GM18873 (cell line): Measurements from ENCODE around the gene PMEL.
"Not testable (repeated sequence)": the region's sequence is repeated elsewhere in the genome, so short reads cannot be mapped to it uniquely, and the experiment has no call there.

Experiments used
- ATAC-seq: cut with Tn5 transposase; IDR thresholded peaks from one replicate; pipeline ENCODE4 v1.9.1; 2021; ENCODE audit warnings: mild to moderate bottlenecking, moderate library complexity, moderate number of reproducible peaks; ENCODE audit not compliant: unreplicated experiment, low FRiP score

Gene PMEL

GRCh38 chr12:55984861-55985260, 19.0 kb upstream of the PMEL start:
- ATAC-seq = no peak

DNA sequence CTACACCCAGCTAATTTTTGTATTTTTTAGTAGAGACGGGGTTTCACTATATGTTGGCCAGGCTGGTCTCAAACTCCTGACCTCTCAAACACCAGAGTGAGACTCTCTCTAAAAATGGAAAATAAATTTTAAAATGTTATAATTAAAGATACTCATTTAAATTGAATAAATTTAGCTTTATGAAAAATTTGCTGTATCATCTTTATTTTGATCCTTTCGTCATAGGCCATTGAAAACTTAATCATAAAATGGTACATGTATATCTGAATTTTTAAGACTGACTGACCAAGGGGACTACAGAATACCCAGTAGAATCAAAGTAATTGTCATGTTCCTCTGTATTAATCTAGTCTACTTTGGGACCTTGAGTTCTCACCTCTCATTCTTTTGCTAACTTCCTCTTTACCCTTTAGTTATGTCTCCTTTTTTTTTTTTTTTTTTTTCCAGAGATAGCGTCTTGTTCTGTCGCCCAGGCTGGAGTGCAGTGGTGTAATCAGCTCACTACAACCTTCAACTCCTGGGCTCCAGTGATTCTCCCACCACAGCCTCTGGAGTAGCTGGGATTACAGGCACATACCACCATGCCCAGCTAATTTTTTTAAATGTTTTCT, 17.5 kb upstream of the PMEL start:
- ATAC-seq = no peak

DNA sequence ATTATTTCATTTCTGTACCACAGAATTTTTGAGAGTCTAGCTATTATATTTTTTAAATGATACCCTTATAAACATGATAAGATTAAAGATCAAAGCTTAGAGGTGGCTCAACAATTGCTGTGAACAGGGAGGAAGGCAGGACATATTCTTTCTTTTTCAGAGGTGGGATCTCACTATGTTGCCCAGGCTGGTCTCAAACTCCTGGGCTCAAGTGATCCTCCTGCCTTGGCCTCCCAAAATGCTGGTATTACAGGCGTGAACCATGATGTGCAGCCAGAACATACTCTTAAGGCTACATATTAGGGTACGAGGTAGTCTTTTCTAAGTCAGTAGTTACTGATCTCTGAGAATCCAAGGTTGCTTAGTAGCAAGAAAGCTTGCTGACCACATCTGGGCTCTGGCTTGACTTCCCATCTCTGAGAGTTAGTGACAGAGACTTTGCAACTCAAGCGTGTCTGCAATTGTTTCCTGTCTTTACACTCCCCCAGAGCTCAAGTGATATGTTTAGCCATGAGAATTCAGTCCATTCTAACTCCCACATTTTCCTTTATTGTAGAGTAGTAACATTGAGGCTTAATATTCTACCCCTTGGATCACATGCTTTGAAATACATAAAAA, 16.6 kb upstream of the PMEL start:
- ATAC-seq = peak; percentile 53

DNA sequence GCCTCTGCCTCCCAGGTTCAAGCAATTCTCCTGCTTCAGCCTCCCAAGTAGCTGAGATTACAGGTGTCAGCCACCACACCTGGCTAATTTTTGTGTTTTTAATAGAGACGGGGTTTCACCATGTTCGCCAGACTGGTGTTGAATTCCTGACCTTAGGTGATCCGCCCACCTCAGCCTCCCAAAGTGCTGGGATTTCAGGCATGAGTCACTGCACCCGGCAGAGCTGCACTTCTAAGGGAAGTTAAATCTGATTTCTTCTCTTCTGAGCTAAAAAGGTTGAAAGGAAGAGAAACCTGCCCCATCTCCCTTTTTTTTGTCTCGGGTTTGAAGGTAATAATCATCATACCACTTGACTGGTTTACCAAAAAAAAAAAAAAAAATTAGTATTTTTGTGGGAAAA, 16.0 kb upstream of the PMEL start:
- not testable (repeated sequence) for ATAC-seq

DNA sequence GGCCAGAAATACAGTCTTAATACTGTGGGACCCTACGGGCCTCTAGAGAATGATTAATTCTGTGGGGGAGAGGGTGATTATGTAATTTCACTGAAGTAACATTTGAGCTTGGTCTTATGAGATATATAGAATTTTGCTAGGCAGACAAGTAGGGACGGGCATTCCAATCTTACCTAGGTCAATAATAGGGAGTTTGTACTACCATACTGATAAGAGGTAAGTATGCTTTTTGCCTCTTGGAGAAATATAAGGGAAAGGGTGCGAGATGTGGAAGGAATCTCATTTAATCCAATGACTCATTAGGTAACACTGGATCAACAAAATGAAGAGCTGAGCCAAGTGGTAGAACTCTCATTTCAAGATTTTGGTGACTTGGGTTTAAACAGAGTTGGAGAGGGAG, 13.2 kb upstream of the PMEL start:
- no peak for ATAC-seq

DNA sequence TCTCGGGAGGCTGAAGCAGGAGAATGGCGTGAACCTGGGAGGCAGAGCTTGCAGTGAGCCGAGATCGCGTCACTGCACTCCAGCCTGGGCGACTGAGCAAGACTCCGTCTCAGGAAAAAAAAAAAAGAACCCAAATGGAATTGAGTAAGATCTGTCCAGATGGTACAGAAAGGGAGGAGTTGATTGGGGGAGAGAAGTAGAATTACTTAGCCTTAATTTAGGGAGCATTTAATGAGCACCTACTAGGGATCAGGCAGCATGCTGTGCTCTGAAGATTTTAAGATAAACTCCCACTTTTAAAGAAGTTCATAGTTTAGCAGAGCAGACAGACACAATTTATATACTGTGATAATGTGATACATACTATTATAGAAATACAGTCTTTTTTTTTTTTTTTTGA, 12.6 kb upstream of the PMEL start:
- no peak for ATAC-seq

GRCh38 chr12:55974308-55974730, 8.5 kb upstream of the PMEL start:
- peak; percentile 0 for ATAC-seq

GRCh38 chr12:55973599-55974307, 7.9 kb upstream of the PMEL start, which contains the start of gene RAB5B:
TSS of gene RAB5B (plus strand) at chr12:55974078. CDS start at chr12:55986961, 12,883 bp downstream.
- peak; percentile 93 for ATAC-seq

DNA sequence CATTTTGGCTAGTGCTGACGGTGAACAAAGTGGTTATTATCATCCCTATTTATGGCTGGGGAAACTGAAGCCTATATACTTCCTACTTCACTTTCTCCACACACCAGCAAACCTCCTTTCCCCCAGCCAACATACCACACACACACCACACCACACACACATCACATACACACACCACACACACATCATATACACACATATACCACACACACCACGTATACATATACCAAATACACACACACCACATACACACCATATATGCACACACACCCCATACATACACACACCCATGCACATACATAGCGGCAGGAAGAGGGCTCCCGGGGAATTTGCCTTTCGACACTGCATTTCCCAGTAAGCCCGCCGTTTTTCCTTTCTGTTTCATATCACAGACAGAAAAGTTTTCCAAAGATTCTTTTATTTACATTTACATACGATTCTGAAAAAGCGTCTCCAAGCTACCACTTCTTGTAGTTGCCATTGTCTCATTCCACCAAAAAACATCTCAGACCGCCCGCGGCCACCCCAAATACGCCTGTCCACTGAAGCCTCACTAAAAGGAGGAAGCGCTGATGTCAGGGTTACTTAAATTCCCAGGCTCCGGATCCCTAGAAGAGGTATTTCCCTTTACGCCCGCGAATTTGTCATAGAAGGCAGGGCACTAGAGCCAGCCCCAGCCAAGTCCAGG, 7.2 kb upstream of the PMEL start:
- ATAC-seq = no peak

- ATAC-seq = no peak
Observed at GRCh38 chr12:55972456-55972855, 6.6 kb upstream of the PMEL start.

DNA sequence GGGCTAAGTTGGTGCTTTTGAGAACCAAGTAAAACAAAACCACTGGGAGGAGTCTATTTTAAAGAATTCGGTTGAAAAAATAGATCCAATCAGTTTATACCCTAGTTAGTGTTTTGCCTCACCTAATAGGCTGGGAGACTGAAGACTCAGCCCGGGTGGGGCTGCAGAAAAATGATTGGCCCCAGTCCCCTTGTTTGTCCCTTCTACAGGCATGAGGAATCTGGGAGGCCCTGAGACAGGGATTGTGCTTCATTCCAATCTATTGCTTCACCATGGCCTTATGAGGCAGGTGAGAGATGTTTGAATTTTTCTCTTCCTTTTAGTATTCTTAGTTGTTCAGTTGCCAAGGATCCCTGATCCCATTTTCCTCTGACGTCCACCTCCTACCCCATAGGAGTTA, 6.2 kb upstream of the PMEL start:
- no peak for ATAC-seq

GRCh38 chr12:55970775-55971174, 4.9 kb upstream of the PMEL start:
- no peak for ATAC-seq

DNA sequence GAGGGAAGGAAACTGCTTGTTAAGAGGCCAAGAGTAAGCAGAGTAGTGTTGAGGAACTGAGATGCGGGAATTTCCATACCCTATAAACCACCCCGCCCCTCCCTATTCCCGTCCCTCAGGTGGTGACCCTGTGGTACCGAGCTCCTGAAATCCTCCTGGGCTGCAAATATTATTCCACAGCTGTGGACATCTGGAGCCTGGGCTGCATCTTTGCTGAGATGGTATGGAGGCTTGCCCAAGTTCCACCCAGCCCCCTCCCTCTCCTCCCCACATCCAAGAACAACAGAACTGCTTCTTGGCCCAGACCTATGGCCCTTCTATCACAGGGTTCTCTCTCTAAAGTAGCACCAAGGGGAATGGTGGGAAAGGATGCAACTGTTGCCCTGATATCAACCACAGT, 3.5 kb upstream of the PMEL start:
- no peak for ATAC-seq

DNA sequence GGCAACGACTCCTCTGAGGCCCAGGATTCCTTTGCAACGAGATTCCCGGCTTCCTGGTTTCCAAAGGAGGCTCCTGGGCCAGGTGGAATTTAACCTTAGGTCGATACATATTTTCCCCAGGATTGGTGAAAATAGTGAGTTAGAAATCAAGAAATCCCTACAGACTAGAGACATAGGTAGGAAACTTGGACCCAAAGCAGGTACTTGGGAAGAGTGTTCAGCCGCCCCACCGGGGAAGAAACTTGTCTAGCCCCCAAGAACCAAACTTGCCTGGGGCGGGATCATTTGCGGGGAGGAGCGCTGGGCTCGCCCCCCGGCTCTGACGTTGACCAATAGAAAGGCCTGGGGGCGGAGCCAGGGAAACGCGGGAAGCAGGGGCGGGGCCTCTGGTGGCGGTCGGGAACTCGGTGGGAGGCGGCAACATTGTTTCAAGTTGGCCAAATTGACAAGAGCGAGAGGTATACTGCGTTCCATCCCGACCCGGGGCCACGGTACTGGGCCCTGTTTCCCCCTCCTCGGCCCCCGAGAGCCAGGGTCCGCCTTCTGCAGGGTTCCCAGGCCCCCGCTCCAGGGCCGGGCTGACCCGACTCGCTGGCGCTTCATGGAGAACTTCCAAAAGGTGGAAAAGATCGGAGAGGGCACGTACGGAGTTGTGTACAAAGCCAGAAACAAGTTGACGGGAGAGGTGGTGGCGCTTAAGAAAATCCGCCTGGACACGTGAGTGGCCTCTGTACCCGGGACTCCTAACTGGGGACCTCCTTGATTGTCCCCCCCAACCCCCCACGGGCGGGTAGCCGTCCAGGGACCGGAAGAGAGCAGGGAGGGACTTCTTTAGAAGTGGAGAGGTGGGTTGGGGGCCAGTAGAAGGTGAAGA, 803 bp upstream of the PMEL start, which contains the start of gene CDK2:
Gene CDK2 (plus strand): TSS at position 423 of the 874 bp plus-strand sequence. CDS start 179 bp downstream, at position 602.
- ATAC-seq = peak; percentile 83

- ATAC-seq = no peak
Observed at GRCh38 chr12:55965240-55965639, 602 bp downstream of the PMEL start.

GRCh38 chr12:55963760-55964159, 2.1 kb downstream of the PMEL start:
- no peak for ATAC-seq

DNA sequence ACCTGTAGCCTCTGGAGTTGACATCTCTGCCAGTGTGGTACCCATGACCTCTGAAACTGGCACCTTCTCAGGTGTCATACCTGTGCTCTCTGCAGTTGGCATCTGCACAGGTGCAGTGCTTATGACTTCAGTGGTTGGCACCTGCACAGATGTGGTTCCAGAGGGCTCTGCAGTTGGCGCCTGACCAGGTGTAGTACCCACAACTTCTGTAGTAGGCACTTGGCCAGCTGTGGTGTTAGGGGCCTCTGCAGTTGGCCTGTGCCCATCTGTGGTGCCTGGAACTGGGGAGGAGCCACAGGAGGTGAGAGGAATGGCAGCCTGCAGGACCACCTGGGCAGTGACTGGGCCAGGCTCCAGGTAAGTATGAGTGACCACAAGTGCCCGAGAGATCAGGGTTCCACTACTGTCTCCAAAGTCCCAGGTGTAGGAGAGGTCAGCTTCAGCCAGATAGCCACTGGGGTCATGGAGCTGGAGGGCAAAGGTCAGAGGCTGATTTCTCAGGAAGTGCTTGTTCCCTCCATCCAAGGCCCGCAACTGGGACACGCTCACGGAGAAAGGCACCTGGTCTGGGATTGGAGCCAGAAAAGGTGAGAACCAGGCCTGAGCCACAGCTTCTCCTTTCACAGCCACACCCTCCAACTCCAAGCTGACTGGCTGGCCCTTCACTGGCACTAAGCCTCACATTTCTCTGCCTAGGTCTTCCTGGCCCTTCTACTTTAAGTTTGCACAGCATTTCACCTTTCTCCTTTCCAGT, 8.6 kb downstream of the PMEL start:
- no peak for ATAC-seq

GRCh38 chr12:55955800-55956508, 9.9 kb downstream of the PMEL start:
- ATAC-seq = no peak

DNA sequence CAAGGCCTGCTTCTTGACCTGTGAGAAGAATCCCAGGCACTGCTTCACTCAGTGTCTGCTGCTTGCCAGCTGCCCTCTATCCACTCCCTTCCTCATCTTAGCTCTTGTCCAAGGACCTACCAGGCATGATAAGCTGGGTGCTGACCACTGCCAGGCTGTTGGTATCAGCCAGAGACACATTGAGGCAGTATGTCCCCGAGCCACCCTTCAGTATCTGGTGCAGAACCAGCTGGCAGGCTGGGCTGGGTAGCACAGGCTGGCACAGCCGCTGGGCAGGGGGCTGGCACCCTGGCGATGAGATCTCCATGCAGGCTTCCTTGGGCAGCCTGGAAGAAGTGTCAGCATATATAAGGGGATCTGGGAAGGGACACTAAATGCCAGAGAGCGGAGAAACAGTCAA, 10.5 kb downstream of the PMEL start:
- ATAC-seq = no peak
